GM12873 (cell line): Measurements from ENCODE around the gene MIPEP.

Experiments used
- TF ChIP-seq, protein P1 (sequence below): IDR thresholded peaks from 2 replicates; pipeline ENCODE4 v1.5.1; 2012; ENCODE audit warnings: low read depth, mild to moderate bottlenecking, moderate library complexity, low read length, control low read depth; ENCODE audit not compliant: insufficient read depth; ENCODE audit errors: missing control alignments

Gene MIPEP

GRCh38 chr13:23797276-23797903 lies 91.8 kb downstream of the MIPEP start:
- TF ChIP-seq, protein P1, sequence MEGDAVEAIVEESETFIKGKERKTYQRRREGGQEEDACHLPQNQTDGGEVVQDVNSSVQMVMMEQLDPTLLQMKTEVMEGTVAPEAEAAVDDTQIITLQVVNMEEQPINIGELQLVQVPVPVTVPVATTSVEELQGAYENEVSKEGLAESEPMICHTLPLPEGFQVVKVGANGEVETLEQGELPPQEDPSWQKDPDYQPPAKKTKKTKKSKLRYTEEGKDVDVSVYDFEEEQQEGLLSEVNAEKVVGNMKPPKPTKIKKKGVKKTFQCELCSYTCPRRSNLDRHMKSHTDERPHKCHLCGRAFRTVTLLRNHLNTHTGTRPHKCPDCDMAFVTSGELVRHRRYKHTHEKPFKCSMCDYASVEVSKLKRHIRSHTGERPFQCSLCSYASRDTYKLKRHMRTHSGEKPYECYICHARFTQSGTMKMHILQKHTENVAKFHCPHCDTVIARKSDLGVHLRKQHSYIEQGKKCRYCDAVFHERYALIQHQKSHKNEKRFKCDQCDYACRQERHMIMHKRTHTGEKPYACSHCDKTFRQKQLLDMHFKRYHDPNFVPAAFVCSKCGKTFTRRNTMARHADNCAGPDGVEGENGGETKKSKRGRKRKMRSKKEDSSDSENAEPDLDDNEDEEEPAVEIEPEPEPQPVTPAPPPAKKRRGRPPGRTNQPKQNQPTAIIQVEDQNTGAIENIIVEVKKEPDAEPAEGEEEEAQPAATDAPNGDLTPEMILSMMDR, result no peak

GRCh38 chr13:23796551-23796950 lies 92.6 kb downstream of the MIPEP start:
- TF ChIP-seq, protein P1, result no peak

- TF ChIP-seq, protein P1, result no peak
Observed at GRCh38 chr13:23794267-23795161, 94.7 kb downstream of the MIPEP start.

- TF ChIP-seq, protein P1, result no peak
Observed at GRCh38 chr13:23793711-23794110, 95.5 kb downstream of the MIPEP start.

DNA sequence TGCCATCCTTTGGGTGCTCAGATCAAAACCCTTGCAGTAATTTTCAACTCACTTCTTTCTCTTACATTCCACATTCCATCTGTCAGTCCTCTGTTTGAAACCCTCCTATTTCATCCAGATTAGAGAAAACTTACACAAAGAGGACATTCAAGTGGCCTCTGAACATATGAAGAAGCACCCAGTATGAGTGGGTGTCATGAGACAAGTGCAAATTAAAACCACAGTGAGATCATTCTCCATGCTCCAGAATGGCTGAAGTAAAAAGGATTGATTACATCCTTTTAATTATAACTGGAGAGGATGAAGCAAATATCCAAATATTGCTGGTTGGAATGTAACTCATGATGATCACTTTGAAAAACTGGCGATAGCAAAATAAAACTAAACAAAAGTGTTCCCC lies 96.5 kb downstream of the MIPEP start:
- TF ChIP-seq, protein P1, result no peak

DNA sequence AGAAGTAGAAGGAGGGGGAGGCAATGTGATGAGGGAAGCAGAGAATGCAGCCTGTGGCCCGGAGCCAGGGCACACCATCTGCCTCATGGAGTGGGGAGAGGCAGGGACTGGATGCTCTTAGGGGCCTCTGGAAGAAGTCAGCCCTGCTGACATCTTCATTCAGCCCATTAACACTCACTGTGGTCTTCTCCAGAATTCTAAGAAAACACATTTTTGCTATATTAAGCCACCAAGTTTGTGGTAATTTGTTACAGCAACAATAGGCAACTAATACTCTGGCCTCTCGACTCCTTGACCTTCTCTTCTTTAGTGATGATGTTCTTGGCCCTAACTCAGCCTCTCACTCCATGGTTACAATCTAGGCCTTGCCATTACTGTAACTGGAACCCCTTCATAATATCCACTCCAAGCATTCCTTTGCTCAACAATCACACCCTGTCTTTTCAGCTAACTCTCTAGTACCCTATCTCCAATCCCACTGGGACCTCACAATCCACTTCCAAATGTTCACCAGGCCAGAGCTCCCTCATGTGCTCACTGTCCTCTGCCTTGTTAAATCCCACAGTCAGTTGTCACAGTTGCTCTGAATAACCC lies 98.5 kb downstream of the MIPEP start:
- TF ChIP-seq, protein P1, result no peak
